GM23338 (cell line): ENCODE data around the gene SERPINB11. TPM values are rescaled to one million over a fixed set of nuclear protein-coding genes. Genes with fewer than 3 reads are reported as not detected.

Experiments used
- ATAC-seq: fragments of 200-7000 bp; cut with Tn5 transposase; 3 replicates; pipeline ENCODE4 v1.9.1; 2020
- DNase-seq: peaks from one replicate; pipeline ENCODE4 v3.0.0-alpha.2; 2015; ENCODE audit warnings: low spot score
- H2AFZ ChIP-seq: fragments of 200-600 bp; sonication (generic); 2 replicates; pipeline ENCODE4 v1.8.0; 2016; ENCODE audit warnings: antibody characterized with exemption, mild to moderate bottlenecking, moderate library complexity
- H3F3A ChIP-seq: fragments of 200-600 bp; sonication (generic); replicated peaks from 2 replicates; pipeline ENCODE4 v1.8.0; 2017; ENCODE audit warnings: antibody characterized with exemption, mixed run types, low read depth
- H3K27ac ChIP-seq: fragments of 200-600 bp; sonication (generic); 2 replicates; pipeline ENCODE4 v1.6.1; 2016; ENCODE audit warnings: low read depth
- H3K27me3 ChIP-seq: fragments of 200-600 bp; sonication (generic); 2 replicates; pipeline ENCODE4 v1.8.0; 2016; ENCODE audit warnings: mild to moderate bottlenecking, mixed run types, moderate library complexity; ENCODE audit not compliant: insufficient read depth
- H3K36me3 ChIP-seq: fragments of 200-600 bp; sonication (generic); 2 replicates; pipeline ENCODE4 v1.8.0; 2016; ENCODE audit warnings: mild to moderate bottlenecking; ENCODE audit not compliant: insufficient read depth
- H3K4me1 ChIP-seq: fragments of 200-600 bp; sonication (generic); 2 replicates; pipeline ENCODE4 v1.8.0; 2016; ENCODE audit warnings: mild to moderate bottlenecking, moderate library complexity; ENCODE audit not compliant: insufficient read depth
- H3K4me2 ChIP-seq: fragments of 200-600 bp; sonication (generic); 2 replicates; pipeline ENCODE4 v1.7.1; 2017; ENCODE audit warnings: mixed run types
- H3K4me3 ChIP-seq: fragments of 200-600 bp; sonication (generic); 2 replicates; pipeline ENCODE4 v1.6.1; 2016; ENCODE audit warnings: mixed run types
- H3K79me2 ChIP-seq: fragments of 200-600 bp; sonication (generic); replicated peaks from 2 replicates; pipeline ENCODE4 v1.8.0; 2017; ENCODE audit warnings: mild to moderate bottlenecking; ENCODE audit not compliant: insufficient read depth
- H3K9me2 ChIP-seq: fragments of 200-600 bp; sonication (generic); 2 replicates; pipeline ENCODE4 v1.8.0; 2017; ENCODE audit not compliant: insufficient read depth
- H4K20me1 ChIP-seq: fragments of 200-600 bp; sonication (generic); replicated peaks from 2 replicates; pipeline ENCODE4 v1.8.0; 2017; ENCODE audit warnings: mild to moderate bottlenecking; ENCODE audit not compliant: insufficient read depth
- H3K27ac Mint-ChIP-seq: 2 replicates; pipeline ENCODE4 v1.8.0; 2020; ENCODE audit warnings: inconsistent platforms, mild to moderate bottlenecking, moderate library complexity, mixed read lengths
- H3K27me3 Mint-ChIP-seq: 3 replicates; pipeline ENCODE4 v1.8.0; 2022; ENCODE audit warnings: low read depth, mild to moderate bottlenecking, moderate library complexity, mixed read lengths, inconsistent platforms; ENCODE audit not compliant: insufficient read depth, poor library complexity
- H3K36me3 Mint-ChIP-seq: 3 replicates; pipeline ENCODE4 v1.8.0; 2021; ENCODE audit warnings: low read depth, mild to moderate bottlenecking, inconsistent platforms, moderate library complexity, mixed read lengths
- H3K4me1 Mint-ChIP-seq: 3 replicates; pipeline ENCODE4 v1.8.0; 2020; ENCODE audit warnings: mild to moderate bottlenecking, inconsistent platforms, mixed read lengths
- H3K4me3 Mint-ChIP-seq: 3 replicates; pipeline ENCODE4 v1.8.0; 2021; ENCODE audit warnings: moderate library complexity, mild to moderate bottlenecking, inconsistent platforms, mixed read lengths
- H3K9me3 Mint-ChIP-seq: 3 replicates; pipeline ENCODE4 v1.8.0; 2020; ENCODE audit warnings: moderate library complexity, mild to moderate bottlenecking, inconsistent platforms, mixed read lengths
- CREB1 ChIP-seq: fragments of 250-450 bp; sonication (Bioruptor Pico); IDR thresholded peaks from 2 replicates; pipeline ENCODE4 v1.5.0; 2020; ENCODE audit warnings: low read depth, mild to moderate bottlenecking, moderate library complexity
- CTCF ChIP-seq, 2 experiments: fragments of 200-600 bp in 1 of 2; sonication (generic) in 1 of 2; conservative IDR thresholded peaks; 2 replicates each; pipeline versions ENCODE4 v1.5.1 to v1.6.1; 2016 to 2017; ENCODE audit warnings: antibody characterized with exemption in 2 of 2, low read depth in 2 of 2, mild to moderate bottlenecking in 2 of 2, moderate library complexity in 1 of 2
- EZH2phosphoT487 ChIP-seq: fragments of 200-600 bp; sonication (generic); IDR thresholded peaks from one replicate; pipeline ENCODE4 v1.8.1; 2018; ENCODE audit warnings: antibody characterized with exemption; ENCODE audit not compliant: unreplicated experiment
- JUNB ChIP-seq: IDR thresholded peaks from one replicate; pipeline ENCODE4 v1.6.1; 2016; ENCODE audit warnings: antibody characterized with exemption; ENCODE audit not compliant: unreplicated experiment
- NANOG ChIP-seq: IDR thresholded peaks from 2 replicates; pipeline ENCODE4 v1.6.1; 2016; ENCODE audit warnings: antibody characterized with exemption, borderline replicate concordance
- POLR2AphosphoS5 ChIP-seq: IDR thresholded peaks from 2 replicates; pipeline ENCODE4 v1.6.1; 2016; ENCODE audit warnings: antibody characterized with exemption, low read depth
- REST ChIP-seq: IDR thresholded peaks from one replicate; pipeline ENCODE4 v1.6.1; 2018; ENCODE audit warnings: antibody characterized with exemption; ENCODE audit not compliant: unreplicated experiment
- ZNF114 ChIP-seq: fragments of 250-450 bp; sonication (Bioruptor Pico); IDR thresholded peaks from 2 replicates; pipeline ENCODE4 v1.5.0; 2020; ENCODE audit warnings: mild to moderate bottlenecking, moderate library complexity
- ZNF331 ChIP-seq: fragments of 250-450 bp; sonication (Bioruptor Pico); IDR thresholded peaks from 2 replicates; pipeline ENCODE4 v1.5.0; 2020; ENCODE audit warnings: low read depth, mild to moderate bottlenecking, moderate library complexity
- polyA plus RNA-seq: library from polyadenylated mRNA; unstranded; fragments of >200 nt; fragmentation: Nextera tagmentation; extraction: Ambion mirVana; gene quantifications from 2 replicates; pipeline ENCODE4 v1.2.1, GENCODE V29; 2016
- total RNA-seq: library from RNA; depleted of rRNA; stranded (reverse); fragments of >200 nt; shearing (Covaris generic); gene quantifications from 2 replicates; pipeline ENCODE4 v1.2.3, GENCODE V29; 2014
- TF ChIP-seq, protein P1 (sequence below): fragments of 250-450 bp; sonication (Bioruptor Pico); IDR thresholded peaks from 2 replicates; pipeline ENCODE4 v1.5.0; 2020; ENCODE audit warnings: mild to moderate bottlenecking, moderate library complexity
- TF ChIP-seq, protein P2 (sequence below): IDR thresholded peaks from 2 replicates; pipeline ENCODE4 v1.6.1; 2016; ENCODE audit warnings: antibody characterized with exemption

SERPINB11 gene
- total and polyA plus RNA-seq, 2 experiments from 2014 or later = not detected

- H3K4me1 Mint-ChIP-seq = peaks cover 15% of the 10 kb centered on the region
- H3K36me3 ChIP-seq = no peaks in the 10 kb centered on the region
- no peak for ATAC-seq
- no peak overlapping the region for H3K27ac ChIP-seq
- H3K4me3 ChIP-seq = no peak overlapping the region
- H3K36me3 Mint-ChIP-seq = no peaks in the 10 kb centered on the region; the same call in 2 of the 3 replicates
- H3K4me3 Mint-ChIP-seq = no peak overlapping the region
- no peak overlapping the region for H3K4me2 ChIP-seq
- peak overlapping the region; percentile 83 for H2AFZ ChIP-seq
- peaks cover 9% of the 10 kb centered on the region; the same call in 1 of the 2 replicates for H3K9me2 ChIP-seq
- H3F3A ChIP-seq = no peaks in the 10 kb centered on the region
- H3K27ac Mint-ChIP-seq = no peak overlapping the region
- TF ChIP-seq JUNB (no peak), NANOG (no peak), REST (no peak), CTCF (conservative IDR thresholded peaks at IDR 0.05; ENCODE audit: low read depth in 2 of 2) (no peak), EZH2phosphoT487 (no peak), CREB1 (CRISPR knock-in tag) (no peak), ZNF114 (CRISPR knock-in tag) (no peak), ZNF331 (CRISPR knock-in tag) (no peak), POLR2AphosphoS5 (no peak)
- TF ChIP-seq, protein P1, sequence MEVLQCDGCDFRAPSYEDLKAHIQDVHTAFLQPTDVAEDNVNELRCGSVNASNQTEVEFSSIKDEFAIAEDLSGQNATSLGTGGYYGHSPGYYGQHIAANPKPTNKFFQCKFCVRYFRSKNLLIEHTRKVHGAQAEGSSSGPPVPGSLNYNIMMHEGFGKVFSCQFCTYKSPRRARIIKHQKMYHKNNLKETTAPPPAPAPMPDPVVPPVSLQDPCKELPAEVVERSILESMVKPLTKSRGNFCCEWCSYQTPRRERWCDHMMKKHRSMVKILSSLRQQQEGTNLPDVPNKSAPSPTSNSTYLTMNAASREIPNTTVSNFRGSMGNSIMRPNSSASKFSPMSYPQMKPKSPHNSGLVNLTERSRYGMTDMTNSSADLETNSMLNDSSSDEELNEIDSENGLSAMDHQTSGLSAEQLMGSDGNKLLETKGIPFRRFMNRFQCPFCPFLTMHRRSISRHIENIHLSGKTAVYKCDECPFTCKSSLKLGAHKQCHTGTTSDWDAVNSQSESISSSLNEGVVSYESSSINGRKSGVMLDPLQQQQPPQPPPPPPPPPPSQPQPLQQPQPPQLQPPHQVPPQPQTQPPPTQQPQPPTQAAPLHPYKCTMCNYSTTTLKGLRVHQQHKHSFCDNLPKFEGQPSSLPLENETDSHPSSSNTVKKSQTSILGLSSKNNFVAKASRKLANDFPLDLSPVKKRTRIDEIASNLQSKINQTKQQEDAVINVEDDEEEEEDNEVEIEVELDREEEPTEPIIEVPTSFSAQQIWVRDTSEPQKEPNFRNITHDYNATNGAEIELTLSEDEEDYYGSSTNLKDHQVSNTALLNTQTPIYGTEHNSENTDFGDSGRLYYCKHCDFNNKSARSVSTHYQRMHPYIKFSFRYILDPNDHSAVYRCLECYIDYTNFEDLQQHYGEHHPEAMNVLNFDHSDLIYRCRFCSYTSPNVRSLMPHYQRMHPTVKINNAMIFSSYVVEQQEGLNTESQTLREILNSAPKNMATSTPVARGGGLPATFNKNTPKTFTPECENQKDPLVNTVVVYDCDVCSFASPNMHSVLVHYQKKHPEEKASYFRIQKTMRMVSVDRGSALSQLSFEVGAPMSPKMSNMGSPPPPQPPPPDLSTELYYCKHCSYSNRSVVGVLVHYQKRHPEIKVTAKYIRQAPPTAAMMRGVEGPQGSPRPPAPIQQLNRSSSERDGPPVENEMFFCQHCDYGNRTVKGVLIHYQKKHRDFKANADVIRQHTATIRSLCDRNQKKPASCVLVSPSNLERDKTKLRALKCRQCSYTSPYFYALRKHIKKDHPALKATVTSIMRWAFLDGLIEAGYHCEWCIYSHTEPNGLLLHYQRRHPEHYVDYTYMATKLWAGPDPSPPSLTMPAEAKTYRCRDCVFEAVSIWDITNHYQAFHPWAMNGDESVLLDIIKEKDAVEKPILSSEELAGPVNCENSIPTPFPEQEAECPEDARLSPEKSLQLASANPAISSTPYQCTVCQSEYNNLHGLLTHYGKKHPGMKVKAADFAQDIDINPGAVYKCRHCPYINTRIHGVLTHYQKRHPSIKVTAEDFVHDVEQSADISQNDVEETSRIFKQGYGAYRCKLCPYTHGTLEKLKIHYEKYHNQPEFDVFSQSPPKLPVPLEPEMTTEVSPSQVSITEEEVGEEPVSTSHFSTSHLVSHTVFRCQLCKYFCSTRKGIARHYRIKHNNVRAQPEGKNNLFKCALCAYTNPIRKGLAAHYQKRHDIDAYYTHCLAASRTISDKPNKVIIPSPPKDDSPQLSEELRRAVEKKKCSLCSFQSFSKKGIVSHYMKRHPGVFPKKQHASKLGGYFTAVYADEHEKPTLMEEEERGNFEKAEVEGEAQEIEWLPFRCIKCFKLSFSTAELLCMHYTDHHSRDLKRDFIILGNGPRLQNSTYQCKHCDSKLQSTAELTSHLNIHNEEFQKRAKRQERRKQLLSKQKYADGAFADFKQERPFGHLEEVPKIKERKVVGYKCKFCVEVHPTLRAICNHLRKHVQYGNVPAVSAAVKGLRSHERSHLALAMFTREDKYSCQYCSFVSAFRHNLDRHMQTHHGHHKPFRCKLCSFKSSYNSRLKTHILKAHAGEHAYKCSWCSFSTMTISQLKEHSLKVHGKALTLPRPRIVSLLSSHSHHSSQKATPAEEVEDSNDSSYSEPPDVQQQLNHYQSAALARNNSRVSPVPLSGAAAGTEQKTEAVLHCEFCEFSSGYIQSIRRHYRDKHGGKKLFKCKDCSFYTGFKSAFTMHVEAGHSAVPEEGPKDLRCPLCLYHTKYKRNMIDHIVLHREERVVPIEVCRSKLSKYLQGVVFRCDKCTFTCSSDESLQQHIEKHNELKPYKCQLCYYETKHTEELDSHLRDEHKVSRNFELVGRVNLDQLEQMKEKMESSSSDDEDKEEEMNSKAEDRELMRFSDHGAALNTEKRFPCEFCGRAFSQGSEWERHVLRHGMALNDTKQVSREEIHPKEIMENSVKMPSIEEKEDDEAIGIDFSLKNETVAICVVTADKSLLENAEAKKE (CRISPR knock-in tag) = no peak
- TF ChIP-seq, protein P2, sequence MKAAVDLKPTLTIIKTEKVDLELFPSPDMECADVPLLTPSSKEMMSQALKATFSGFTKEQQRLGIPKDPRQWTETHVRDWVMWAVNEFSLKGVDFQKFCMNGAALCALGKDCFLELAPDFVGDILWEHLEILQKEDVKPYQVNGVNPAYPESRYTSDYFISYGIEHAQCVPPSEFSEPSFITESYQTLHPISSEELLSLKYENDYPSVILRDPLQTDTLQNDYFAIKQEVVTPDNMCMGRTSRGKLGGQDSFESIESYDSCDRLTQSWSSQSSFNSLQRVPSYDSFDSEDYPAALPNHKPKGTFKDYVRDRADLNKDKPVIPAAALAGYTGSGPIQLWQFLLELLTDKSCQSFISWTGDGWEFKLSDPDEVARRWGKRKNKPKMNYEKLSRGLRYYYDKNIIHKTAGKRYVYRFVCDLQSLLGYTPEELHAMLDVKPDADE = no peak
- H3K4me1 ChIP-seq = peaks cover 7% of the 10 kb centered on the region; the same call in 1 of the 2 replicates
- no peaks in the 10 kb centered on the region for H3K27me3 ChIP-seq
- no peaks in the 10 kb centered on the region for H3K79me2 ChIP-seq
- H4K20me1 ChIP-seq = no peaks in the 10 kb centered on the region
- H3K27me3 Mint-ChIP-seq = no peaks in the 10 kb centered on the region
- peaks cover 11% of the 10 kb centered on the region; the same call in 2 of the 3 replicates for H3K9me3 Mint-ChIP-seq
- DNase-seq = no peak
Measured at GRCh38 chr18:63684718-63685117, 18.0 kb upstream of the SERPINB11 start.
